Activated CD4-positive, alpha-beta T cell treated with anti-CD3 and anti-CD28 coated beads, Interleukin-2, Interleukin-6, amounts not matched to agents 100 ng/mL and 50 ng/mL, durations not matched to agents 16 hours and 8 hours (primary cell): Measurements from ENCODE around the gene PAFAH1B1.
"Not testable (repeated sequence)": the region's sequence is repeated elsewhere in the genome, so short reads cannot be mapped to it uniquely, and the experiment has no call there.

Experiments used
- DNase-seq: peaks from one replicate; pipeline ENCODE4 v3.0.0-alpha.2; 2020

PAFAH1B1 gene

DNA sequence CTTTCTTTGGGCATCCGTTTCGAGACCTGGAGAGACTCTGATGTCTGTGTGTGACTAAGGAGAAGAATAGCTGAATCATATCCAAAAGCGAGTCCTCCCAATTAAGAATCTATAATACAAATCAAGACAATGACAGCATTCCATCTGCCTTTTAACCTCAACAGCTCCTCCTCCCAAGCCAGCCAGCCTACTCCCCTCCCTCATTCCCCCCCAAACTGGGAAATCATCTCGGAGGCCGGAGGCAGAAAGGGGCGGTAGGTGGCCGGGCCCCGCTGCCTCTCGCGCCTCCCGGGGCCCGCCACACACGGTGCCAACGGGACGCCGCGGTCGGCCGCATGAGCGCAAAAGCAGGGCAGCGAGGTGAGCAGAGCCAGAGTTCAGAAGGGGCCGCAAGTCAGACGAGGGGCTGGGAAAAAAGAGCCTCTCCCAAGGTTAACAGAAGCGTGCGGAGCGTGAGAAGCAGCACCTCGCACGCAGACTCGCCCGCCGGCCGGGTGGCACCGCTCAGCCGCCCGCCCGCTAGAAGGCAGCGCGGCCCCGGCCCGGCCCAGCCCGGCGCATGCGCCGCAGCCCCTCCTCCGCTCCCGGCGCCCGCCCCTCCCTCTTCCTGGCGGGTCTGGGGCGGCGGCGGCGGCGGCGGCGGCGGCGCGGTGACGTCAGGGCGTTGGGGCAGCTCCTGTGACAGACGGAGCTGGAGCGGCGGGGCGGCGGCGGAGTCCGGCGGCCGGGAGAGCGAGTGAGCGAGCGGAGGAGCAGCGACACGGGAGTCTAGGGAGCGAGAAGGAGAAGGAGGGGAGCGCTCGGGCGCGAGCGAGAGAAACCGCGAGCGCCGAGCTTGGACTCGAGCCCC is at the start of gene PAFAH1B1:
Gene PAFAH1B1 (plus strand): TSS at position 684 of the 850 bp plus-strand sequence. CDS start 44,635 bp downstream, outside the sequence.
- DNase-seq, result peak; percentile 95

DNA sequence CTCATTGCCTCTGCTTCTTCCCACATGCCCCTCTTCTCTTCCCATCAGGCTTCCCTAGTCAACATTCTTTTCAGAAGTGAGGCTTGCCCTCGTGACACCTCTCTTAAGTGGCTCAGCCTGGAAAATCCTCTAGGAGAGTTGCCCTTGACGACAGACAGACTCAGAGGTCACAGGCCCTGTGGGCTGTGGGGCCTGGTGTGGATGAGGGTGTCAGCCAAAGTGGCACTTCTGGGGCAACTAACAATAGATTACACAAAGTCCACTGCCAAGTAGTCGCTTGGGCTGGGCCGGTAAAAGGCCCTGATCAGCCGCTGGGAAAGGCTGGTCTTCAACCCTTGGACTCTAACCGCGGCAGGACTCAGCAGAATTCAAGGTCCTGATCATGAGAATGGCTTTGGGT is 48.1 kb upstream of the PAFAH1B1 start:
- no peak for DNase-seq

DNA sequence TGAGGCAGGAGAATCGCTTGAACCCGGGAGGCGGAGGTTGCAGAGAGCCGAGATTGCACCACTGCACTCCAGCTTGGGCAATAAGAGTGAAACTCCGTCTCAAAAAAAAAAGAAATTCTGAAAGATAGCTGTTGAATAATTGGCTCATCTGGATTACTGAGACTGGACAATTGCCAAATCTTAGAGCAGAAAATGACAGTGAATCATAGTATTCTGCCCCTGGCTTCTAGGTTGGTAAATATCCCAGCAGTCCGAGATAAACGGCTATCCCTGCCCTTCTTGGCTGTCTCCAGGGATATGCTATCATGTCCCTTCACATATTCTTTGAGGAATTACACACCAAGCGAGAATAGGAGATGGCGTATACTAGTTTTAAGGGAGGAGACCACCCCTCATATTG is 46.3 kb upstream of the PAFAH1B1 start:
- DNase-seq, result no peak

DNA sequence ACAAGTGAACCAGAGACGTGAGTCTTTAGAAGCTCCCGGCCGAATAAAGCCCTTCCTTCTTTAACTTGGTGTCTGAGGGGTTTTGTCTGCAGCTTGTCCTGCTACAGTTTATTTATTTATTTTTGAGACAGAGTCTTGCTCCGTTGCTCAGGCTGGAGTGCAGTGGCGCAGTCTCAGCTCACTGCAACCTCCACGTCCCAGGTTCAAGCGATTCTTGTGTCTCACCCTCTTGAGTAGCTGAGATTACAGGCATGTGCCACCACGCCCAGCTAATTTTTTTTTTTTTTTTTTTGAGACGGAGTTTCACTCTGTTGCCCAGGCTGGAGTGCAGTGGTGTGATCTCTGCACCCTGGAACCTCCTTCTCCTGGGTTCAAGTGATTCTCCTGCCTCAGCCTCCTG is 45.4 kb upstream of the PAFAH1B1 start:
- not testable (repeated sequence) for DNase-seq

DNA sequence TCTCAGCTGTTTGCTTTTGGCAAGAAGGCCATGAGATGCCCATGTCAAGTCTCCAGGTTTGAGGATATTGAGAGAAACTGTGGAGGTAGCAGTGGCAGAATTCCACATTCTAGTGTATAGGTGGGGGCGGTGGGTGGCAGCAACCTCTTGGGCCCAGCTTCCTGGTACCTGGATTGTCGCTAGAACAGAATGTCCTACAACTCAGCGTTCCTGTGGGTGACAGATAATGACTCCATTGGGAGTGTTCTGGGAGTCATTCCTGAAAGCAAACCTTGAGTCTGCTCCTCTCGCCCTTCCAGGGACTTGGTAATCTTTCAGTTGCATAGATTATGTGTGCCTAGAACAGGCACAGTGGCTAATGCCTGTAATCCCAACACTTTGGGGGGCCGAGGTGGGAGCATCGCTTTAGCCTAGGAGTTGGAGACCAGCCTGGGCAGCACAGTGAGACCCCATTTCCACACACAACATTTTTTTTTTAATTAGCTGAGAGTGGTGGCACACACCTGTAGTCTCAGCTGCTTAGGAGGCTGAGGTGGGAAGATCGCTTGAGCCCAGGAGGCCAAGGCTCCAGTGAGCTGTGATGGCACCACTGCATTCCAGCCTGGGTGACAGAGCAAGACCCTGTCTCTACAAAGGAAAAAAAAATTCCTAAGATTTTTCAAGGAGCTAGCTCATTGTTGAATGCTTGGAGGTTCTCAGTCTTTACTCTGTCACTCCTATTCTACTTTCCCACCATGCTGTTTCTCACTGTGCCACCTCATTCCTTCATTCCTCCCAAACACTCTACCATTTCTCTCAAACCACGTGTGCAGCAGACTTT is 43.9 kb upstream of the PAFAH1B1 start:
- DNase-seq, result no peak

DNA sequence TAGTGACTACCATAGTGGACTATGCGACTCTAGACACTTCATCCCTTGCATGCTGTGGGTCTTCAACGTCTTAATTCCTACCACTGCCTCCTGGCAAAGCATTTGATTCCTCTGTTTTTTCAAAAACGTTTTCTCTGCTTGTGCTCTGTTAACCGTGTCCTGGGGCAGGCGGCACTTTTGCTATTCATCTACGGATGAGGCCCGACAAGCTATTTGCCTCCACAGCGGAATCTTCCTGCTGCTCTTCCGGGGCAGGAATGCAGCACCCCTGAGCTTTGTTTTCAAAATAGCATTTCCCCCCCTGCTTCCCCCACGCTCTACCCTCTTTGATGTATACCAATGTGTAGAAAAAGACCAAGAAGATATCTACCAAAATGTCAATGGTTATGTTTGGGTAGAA is 42.0 kb upstream of the PAFAH1B1 start:
- DNase-seq, result no peak

DNA sequence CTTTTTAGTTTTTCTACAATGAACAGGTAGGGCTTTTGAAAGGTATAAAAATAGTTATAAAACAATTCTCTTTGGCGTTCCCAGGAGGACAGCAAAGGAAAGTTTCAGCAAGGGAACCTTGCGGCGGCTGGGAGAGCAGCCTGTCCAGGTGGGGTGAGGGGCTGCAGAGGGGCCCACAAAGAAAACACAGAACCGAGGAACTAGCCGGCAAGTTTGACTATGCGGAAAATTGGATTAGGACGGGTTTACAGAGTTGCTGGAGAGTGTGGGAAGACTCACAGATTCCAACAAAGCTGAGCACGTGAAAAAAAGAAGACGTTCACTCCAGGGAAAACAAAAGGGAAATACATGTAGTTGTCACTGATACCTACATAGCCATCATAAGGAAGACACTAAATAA is 41.5 kb upstream of the PAFAH1B1 start:
- DNase-seq, result no peak

DNA sequence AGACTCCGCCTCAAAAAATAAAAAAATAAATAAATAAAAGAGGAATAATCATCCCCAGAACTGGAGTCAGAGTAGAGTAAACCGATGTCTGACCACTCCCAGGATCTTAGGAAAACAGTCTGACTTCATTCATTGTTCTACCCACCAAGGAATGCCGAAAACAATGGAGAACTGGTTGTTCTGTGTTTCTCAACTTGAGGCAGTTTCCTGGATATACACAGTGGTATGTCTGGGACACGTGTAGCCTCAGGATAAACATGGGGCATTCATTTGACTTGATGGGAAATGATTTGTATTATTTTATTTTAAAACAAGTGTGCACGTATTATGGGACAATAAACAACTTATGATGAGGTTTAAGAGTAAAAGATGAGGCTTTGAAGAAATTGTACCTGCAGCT is 32.8 kb upstream of the PAFAH1B1 start:
- DNase-seq, result no peak

DNA sequence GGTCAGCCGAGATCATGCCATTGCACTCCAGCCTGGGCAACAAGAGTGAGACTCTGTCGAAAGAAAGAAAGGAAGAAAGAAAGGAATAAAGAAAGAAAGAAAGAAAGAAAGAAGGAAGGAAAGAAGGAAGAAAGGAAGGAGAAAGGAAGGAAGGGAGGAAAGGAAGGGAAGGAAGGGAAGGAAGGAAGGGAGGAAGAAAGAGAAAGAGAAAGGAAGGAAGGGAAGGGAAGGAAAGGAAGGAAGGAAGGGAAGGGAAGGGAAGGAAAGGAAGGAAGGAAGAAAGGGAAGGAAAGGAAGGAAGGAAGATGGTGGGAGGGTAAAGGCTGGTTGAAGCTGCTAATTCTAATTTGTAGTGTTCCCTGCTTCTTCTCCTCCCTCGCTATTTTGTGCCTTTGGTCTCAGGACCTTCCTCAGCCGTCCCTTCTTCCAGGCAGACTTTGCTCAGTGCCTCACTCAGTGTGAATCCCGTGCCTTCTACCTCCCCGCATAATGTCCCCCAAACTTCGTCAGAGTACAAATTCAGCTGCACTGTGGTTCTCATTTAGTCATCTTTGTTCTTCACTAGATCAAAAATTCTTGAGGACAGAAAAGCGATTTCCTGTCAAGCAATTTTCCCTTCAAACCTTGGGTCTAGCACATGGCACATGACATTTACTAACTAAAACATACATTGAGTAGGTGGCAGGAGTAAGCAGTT is 31.1 kb upstream of the PAFAH1B1 start:
- no peak for DNase-seq

DNA sequence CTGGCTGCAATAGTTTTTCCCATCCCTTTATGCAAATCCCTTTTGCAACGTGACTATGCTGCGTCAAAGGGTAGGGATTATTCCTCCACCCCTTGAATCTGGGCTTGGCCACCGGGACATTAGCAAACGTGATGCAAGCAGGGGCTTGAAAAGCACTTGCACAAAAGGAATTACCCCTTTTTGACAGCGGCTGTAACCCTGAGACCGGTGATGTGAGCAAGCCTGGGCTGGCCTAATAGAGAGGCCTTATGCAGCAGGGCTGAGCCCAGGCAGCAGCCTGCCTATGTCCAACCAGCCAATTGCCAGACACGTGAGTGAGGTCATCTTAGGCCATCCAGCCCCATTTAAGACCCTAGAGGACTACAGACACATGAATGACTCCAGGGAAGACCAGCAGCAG is 30.4 kb upstream of the PAFAH1B1 start:
- no peak for DNase-seq

DNA sequence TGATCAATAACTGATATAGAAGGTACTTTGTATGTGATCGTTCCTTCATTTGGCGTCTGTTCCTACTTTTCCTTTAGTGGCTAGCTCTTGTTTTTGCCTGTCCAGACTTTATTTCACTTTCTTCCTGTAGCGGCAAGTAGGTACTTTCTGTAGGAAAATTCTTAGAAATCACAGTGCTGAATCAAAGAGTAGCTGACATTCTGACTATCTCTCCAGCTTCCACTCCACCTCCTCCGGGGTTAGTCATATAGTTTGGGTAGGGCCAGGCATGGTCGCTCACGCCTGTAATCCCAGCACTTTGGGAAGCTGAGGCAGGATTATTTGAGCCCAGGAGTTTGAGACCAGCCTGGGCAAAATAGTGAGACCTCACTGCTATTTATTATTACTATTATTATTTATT is 29.9 kb upstream of the PAFAH1B1 start:
- no peak for DNase-seq

DNA sequence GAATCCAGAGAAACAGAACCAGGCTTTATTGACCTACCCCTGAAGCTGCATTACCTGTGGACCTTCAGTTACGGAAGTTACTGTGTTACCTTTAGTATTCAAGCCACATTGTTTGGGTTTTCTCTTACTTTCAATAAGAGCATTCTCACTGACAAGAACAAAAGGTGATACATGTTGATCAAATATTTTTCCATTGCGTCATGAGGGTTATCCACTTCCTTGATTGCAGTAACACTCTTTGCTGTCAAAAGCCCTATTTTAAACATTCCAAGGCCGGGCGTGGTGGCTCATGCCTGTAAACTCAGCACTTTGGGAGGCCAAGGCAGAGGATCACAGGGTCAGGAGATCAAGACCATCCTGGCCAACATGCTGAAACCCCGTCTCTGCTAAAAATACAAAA is 28.6 kb upstream of the PAFAH1B1 start:
- DNase-seq, result no peak

DNA sequence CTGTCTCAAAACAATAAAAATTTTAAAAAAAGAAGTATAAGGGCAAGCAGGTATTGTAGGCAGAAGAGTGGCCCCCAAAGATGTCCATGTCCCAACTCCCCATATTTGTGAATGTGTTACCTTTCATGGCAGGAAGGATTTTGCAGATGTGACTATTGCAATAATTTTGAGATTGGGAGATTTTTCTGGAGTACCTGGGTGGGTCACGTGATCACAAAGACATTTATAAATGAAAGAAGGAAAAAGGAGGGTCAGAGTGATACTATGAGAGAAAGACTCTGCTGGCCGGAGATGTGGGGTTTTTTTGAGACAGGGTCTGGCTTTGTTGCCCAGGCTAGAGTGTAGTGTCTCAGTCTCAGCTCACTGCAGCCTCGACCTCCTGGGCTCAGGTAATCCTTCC is 27.4 kb upstream of the PAFAH1B1 start:
- DNase-seq, result no peak

DNA sequence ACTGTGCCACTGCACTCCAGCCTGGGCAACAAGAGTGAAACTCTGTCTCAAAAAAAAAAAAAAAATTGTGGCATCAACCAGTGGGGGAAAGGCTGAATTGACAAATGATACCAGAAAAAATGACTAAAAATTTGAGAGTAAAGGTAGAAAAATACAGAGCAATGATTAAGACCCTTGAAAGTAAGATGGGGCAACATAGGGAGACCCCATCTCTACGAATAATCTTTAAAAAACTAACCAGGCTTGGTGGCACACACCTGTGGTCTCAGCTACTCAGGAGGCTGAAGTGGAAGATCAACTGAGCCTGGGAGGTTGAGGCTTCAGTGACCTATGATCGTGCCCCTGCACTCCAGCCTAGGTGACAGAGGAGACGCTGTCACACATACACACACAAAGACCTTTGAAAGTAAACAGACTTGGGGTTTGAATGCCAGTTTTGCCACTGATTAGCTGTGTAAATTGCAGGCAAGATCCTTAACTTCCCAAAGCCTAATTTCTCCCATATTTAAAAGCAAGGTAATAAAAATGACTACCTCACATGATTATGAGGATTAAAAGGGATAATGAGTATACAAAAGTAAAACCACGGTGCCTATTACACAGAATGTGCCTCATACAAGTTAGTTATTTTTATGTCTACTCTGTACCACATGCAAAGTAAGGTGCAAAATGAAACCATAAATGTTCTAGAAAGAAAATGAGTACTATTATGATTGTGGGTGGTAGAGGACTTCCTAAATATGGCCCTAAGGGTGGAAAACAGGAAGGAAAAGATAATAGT is 21.7 kb upstream of the PAFAH1B1 start:
- no peak for DNase-seq

DNA sequence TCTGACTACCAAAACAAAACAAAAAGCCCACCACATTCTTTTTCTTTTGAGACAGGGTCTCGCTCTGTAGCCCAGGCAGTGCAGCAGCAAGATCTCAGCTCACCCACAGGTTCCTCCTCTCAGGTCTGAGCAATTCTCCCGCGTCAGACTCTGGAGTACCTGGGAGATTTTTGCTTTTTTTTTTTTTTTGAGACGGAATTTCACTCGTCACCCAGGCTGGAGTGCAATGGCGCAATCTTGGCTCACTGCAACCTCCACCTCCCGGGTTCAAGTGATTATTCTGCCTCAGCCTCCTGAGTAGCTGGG is 21.2 kb upstream of the PAFAH1B1 start:
- not testable (repeated sequence) for DNase-seq

DNA sequence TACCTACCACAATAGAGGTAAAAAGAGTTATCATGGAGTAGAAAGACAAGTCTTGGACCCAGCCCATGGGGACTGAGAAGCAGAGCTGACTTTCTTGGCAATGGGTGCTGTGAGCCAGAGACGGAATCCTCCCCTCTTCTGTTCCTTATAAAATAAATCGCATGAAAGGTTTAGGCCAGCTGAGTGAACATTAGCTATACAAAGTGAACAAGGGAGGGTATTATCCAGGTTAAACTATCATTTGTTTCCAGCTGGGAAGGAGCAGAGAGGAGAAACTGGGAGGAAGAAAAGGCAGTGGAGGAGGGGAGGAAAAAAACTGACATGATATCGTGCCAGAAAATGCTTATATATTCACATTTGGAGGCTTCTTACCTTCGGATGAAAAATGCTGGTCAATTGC is 13.3 kb upstream of the PAFAH1B1 start:
- no peak for DNase-seq

DNA sequence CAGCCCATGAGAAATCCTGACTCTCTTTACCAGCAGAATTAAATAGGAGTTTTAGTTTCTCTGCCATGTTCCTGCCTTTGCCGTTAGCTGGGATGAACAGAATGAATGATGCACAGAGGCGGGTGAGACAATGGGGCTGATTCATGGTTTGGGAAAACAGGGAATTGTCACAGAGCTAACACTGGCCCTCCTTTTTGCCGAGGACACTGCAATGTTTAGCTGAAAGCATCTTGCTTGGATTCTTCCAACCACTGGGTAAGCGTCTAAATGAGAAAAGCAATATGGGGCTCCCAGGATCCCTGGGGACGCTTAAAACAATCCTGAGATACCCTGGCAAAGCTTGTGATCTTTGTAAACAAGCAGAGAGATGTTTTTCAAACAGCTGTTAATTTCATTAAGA is 12.8 kb upstream of the PAFAH1B1 start:
- DNase-seq, result no peak

DNA sequence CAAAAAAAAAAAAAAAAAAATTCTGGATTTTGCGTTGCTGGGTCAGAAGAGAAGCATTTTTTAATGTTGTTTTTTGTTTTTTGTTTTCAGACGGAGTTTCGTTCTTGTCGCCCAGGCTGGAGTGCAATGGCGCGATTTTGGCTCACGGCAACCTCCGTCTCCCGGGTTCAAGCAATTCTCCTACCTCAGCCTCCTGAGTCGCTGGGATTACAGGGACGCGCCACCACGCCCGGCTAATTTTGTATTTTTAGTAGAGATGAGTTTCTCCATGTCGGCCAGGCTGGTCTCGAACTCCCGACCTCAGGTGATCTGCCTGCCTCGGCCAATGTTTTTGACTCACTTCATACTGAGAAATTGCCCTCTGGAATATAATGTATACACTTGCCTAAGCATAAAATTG is 11.0 kb upstream of the PAFAH1B1 start:
- no peak for DNase-seq

DNA sequence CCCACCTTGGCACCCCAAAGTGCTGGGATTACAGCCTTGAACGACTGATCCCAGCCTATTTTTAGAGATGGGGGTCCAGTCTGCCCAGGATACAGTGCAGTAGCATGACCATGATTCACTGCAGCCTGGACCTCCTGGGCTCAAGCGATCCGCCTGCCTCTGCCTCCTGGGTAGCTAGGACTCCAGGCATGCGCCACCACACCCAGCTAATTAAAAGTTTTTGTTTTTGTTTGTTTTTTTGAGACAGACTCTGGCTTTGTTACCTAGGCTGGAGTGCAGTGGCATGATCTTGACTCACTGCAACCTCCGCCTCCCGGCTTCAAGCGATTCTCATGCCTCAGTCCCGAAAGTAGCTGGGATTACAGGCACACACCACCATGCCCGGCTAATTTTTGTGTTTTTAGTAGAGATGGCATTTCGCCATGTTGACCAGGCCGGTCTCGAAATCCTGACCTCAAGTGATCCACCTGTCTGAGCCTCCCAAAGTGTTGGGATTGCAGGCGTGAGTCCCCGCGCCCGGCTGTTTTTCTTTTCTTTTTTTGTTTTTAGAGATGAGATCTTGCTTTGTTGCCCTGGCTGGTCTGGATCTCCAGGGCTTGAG is 2.3 kb upstream of the PAFAH1B1 start:
- DNase-seq, result no peak

DNA sequence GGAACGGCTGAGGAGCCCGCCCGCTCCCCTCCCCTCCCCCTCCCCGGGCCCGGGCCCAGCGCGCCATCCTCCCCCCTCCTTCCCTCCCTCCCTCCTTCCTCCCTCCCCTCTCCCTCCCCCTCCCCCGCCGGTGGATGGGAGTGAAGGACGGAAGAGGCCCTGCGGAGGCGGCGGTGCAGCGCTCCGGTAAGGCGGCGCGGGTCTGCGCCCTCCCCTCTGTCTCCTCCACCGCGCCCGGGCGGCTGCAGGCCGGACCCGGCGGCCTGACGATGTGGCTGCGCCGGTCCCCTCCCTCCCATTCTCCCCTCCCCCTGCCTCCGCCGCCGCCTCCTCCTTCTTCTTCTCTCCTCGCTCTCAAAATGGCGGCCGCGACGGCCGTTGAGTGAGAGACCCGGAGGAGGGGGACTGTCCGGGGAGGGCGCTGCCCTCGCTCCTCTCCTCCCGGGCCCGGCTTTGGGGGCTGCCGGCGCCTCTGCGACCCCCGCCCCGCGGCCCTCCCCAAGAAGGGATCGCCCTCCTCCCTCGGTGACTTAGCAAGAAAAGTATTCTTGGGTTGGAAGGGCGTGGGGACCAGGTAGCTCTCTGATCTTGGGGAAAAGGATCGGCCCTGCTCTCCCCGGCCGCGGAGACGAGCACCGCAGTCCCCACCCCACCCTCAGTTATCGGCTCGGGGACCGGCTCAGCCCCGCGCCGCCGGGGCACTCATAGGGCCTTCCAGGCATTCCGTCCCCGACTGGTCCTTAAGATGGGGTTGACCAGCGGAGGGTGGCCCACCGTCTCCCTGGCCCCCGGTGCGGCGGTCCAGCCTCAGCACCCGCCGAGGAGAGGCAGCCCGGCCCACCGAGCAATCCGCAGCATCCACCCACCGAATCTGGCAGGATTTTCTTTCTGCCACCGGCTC is 617 bp downstream of the PAFAH1B1 start:
- DNase-seq, result peak; percentile 86
